GM23338 (cell line): ENCODE results near the gene RTN4IP1. TPM values are rescaled to one million over a fixed set of nuclear protein-coding genes. Genes with fewer than 3 reads are reported as not detected.
"Not testable (repeated sequence)": the region's sequence is repeated elsewhere in the genome, so short reads cannot be mapped to it uniquely, and the experiment has no call there.

Experiments used
- ATAC-seq: fragments of 200-7000 bp; cut with Tn5 transposase; 3 replicates; pipeline ENCODE4 v1.9.1; 2020
- DNase-seq: peaks from one replicate; pipeline ENCODE4 v3.0.0-alpha.2; 2015; ENCODE audit warnings: low spot score
- H2AFZ ChIP-seq: fragments of 200-600 bp; sonication (generic); 2 replicates; pipeline ENCODE4 v1.8.0; 2016; ENCODE audit warnings: antibody characterized with exemption, mild to moderate bottlenecking, moderate library complexity
- H3F3A ChIP-seq: fragments of 200-600 bp; sonication (generic); replicated peaks from 2 replicates; pipeline ENCODE4 v1.8.0; 2017; ENCODE audit warnings: antibody characterized with exemption, mixed run types, low read depth
- H3K27ac ChIP-seq: fragments of 200-600 bp; sonication (generic); 2 replicates; pipeline ENCODE4 v1.6.1; 2016; ENCODE audit warnings: low read depth
- H3K27me3 ChIP-seq: fragments of 200-600 bp; sonication (generic); 2 replicates; pipeline ENCODE4 v1.8.0; 2016; ENCODE audit warnings: mild to moderate bottlenecking, mixed run types, moderate library complexity; ENCODE audit not compliant: insufficient read depth
- H3K36me3 ChIP-seq: fragments of 200-600 bp; sonication (generic); 2 replicates; pipeline ENCODE4 v1.8.0; 2016; ENCODE audit warnings: mild to moderate bottlenecking; ENCODE audit not compliant: insufficient read depth
- H3K4me1 ChIP-seq: fragments of 200-600 bp; sonication (generic); 2 replicates; pipeline ENCODE4 v1.8.0; 2016; ENCODE audit warnings: mild to moderate bottlenecking, moderate library complexity; ENCODE audit not compliant: insufficient read depth
- H3K4me2 ChIP-seq: fragments of 200-600 bp; sonication (generic); 2 replicates; pipeline ENCODE4 v1.7.1; 2017; ENCODE audit warnings: mixed run types
- H3K4me3 ChIP-seq: fragments of 200-600 bp; sonication (generic); 2 replicates; pipeline ENCODE4 v1.6.1; 2016; ENCODE audit warnings: mixed run types
- H3K79me2 ChIP-seq: fragments of 200-600 bp; sonication (generic); replicated peaks from 2 replicates; pipeline ENCODE4 v1.8.0; 2017; ENCODE audit warnings: mild to moderate bottlenecking; ENCODE audit not compliant: insufficient read depth
- H3K9me2 ChIP-seq: fragments of 200-600 bp; sonication (generic); 2 replicates; pipeline ENCODE4 v1.8.0; 2017; ENCODE audit not compliant: insufficient read depth
- H4K20me1 ChIP-seq: fragments of 200-600 bp; sonication (generic); replicated peaks from 2 replicates; pipeline ENCODE4 v1.8.0; 2017; ENCODE audit warnings: mild to moderate bottlenecking; ENCODE audit not compliant: insufficient read depth
- H3K27ac Mint-ChIP-seq: 2 replicates; pipeline ENCODE4 v1.8.0; 2020; ENCODE audit warnings: inconsistent platforms, mild to moderate bottlenecking, moderate library complexity, mixed read lengths
- H3K27me3 Mint-ChIP-seq: 3 replicates; pipeline ENCODE4 v1.8.0; 2022; ENCODE audit warnings: low read depth, mild to moderate bottlenecking, moderate library complexity, mixed read lengths, inconsistent platforms; ENCODE audit not compliant: insufficient read depth, poor library complexity
- H3K36me3 Mint-ChIP-seq: 3 replicates; pipeline ENCODE4 v1.8.0; 2021; ENCODE audit warnings: low read depth, mild to moderate bottlenecking, inconsistent platforms, moderate library complexity, mixed read lengths
- H3K4me1 Mint-ChIP-seq: 3 replicates; pipeline ENCODE4 v1.8.0; 2020; ENCODE audit warnings: mild to moderate bottlenecking, inconsistent platforms, mixed read lengths
- H3K4me3 Mint-ChIP-seq: 3 replicates; pipeline ENCODE4 v1.8.0; 2021; ENCODE audit warnings: moderate library complexity, mild to moderate bottlenecking, inconsistent platforms, mixed read lengths
- H3K9me3 Mint-ChIP-seq: 3 replicates; pipeline ENCODE4 v1.8.0; 2020; ENCODE audit warnings: moderate library complexity, mild to moderate bottlenecking, inconsistent platforms, mixed read lengths
- JUNB ChIP-seq: IDR thresholded peaks from one replicate; pipeline ENCODE4 v1.6.1; 2016; ENCODE audit warnings: antibody characterized with exemption; ENCODE audit not compliant: unreplicated experiment
- POLR2AphosphoS5 ChIP-seq: IDR thresholded peaks from 2 replicates; pipeline ENCODE4 v1.6.1; 2016; ENCODE audit warnings: antibody characterized with exemption, low read depth
- polyA plus RNA-seq: library from polyadenylated mRNA; unstranded; fragments of >200 nt; fragmentation: Nextera tagmentation; extraction: Ambion mirVana; gene quantifications from 2 replicates; pipeline ENCODE4 v1.2.1, GENCODE V29; 2016
- total RNA-seq: library from RNA; depleted of rRNA; stranded (reverse); fragments of >200 nt; shearing (Covaris generic); gene quantifications from 2 replicates; pipeline ENCODE4 v1.2.3, GENCODE V29; 2014
- TF ChIP-seq, protein P1 (sequence below): fragments of 250-450 bp; sonication (Bioruptor Pico); IDR thresholded peaks from 2 replicates; pipeline ENCODE4 v1.5.0; 2020; ENCODE audit warnings: mild to moderate bottlenecking, moderate library complexity
- TF ChIP-seq, protein P2 (sequence below): IDR thresholded peaks from 2 replicates; pipeline ENCODE4 v1.6.1; 2016; ENCODE audit warnings: antibody characterized with exemption

RTN4IP1 gene
- total and polyA plus RNA-seq, 2 experiments from 2014 or later: 14.5 to 17.5 TPM

DNA sequence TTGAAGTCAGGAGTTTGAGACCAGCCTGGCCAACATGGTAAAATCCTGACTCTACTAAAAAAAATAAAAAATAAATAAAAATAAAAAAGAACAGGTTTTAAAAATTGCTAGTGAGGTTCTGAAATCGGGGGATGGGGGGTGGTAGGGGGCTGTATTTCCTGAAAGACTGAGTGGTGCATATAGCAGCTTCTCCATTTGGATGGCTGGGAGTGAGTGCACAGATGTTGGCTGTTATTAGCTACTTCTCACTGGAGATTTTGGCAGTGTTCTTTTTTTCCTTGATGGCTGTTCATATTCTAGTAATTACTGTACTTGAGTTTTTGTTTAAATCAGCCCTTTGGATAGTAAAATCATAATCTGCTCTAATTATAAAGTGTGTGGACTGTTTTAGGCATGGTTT, 79.8 kb downstream of the RTN4IP1 start (continued):
- TF ChIP-seq, protein P1, sequence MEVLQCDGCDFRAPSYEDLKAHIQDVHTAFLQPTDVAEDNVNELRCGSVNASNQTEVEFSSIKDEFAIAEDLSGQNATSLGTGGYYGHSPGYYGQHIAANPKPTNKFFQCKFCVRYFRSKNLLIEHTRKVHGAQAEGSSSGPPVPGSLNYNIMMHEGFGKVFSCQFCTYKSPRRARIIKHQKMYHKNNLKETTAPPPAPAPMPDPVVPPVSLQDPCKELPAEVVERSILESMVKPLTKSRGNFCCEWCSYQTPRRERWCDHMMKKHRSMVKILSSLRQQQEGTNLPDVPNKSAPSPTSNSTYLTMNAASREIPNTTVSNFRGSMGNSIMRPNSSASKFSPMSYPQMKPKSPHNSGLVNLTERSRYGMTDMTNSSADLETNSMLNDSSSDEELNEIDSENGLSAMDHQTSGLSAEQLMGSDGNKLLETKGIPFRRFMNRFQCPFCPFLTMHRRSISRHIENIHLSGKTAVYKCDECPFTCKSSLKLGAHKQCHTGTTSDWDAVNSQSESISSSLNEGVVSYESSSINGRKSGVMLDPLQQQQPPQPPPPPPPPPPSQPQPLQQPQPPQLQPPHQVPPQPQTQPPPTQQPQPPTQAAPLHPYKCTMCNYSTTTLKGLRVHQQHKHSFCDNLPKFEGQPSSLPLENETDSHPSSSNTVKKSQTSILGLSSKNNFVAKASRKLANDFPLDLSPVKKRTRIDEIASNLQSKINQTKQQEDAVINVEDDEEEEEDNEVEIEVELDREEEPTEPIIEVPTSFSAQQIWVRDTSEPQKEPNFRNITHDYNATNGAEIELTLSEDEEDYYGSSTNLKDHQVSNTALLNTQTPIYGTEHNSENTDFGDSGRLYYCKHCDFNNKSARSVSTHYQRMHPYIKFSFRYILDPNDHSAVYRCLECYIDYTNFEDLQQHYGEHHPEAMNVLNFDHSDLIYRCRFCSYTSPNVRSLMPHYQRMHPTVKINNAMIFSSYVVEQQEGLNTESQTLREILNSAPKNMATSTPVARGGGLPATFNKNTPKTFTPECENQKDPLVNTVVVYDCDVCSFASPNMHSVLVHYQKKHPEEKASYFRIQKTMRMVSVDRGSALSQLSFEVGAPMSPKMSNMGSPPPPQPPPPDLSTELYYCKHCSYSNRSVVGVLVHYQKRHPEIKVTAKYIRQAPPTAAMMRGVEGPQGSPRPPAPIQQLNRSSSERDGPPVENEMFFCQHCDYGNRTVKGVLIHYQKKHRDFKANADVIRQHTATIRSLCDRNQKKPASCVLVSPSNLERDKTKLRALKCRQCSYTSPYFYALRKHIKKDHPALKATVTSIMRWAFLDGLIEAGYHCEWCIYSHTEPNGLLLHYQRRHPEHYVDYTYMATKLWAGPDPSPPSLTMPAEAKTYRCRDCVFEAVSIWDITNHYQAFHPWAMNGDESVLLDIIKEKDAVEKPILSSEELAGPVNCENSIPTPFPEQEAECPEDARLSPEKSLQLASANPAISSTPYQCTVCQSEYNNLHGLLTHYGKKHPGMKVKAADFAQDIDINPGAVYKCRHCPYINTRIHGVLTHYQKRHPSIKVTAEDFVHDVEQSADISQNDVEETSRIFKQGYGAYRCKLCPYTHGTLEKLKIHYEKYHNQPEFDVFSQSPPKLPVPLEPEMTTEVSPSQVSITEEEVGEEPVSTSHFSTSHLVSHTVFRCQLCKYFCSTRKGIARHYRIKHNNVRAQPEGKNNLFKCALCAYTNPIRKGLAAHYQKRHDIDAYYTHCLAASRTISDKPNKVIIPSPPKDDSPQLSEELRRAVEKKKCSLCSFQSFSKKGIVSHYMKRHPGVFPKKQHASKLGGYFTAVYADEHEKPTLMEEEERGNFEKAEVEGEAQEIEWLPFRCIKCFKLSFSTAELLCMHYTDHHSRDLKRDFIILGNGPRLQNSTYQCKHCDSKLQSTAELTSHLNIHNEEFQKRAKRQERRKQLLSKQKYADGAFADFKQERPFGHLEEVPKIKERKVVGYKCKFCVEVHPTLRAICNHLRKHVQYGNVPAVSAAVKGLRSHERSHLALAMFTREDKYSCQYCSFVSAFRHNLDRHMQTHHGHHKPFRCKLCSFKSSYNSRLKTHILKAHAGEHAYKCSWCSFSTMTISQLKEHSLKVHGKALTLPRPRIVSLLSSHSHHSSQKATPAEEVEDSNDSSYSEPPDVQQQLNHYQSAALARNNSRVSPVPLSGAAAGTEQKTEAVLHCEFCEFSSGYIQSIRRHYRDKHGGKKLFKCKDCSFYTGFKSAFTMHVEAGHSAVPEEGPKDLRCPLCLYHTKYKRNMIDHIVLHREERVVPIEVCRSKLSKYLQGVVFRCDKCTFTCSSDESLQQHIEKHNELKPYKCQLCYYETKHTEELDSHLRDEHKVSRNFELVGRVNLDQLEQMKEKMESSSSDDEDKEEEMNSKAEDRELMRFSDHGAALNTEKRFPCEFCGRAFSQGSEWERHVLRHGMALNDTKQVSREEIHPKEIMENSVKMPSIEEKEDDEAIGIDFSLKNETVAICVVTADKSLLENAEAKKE: no peak
- TF ChIP-seq POLR2AphosphoS5 (no peak), JUNB (no peak)
- TF ChIP-seq, protein P2, sequence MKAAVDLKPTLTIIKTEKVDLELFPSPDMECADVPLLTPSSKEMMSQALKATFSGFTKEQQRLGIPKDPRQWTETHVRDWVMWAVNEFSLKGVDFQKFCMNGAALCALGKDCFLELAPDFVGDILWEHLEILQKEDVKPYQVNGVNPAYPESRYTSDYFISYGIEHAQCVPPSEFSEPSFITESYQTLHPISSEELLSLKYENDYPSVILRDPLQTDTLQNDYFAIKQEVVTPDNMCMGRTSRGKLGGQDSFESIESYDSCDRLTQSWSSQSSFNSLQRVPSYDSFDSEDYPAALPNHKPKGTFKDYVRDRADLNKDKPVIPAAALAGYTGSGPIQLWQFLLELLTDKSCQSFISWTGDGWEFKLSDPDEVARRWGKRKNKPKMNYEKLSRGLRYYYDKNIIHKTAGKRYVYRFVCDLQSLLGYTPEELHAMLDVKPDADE: no peak

DNA sequence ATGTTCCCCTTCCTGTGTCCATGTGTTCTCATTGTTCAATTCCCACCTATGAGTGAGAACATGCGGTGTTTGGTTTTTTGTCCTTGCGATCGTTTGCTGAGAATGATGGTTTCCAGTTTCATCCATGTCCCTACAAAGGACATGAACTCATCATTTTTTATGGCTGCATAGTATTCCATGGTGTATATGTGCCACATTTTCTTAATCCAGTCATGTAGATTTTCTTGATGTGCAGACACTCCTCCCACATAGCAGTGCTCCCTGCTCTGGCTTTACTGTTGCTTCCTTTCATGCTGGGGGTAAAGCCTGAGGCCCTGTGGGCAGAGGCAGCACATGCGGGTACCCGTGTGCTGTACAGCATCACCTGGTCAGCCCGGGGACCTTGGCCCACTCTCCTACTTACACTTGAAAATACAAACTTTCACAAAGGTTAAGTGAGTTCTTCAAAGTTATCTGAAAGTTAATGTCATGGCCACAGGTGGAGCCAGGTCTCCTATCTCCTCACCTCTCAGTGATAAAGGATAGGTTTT, 80.3 kb downstream of the RTN4IP1 start:
- H3K27me3 ChIP-seq, H3K79me2 ChIP-seq, H3K27ac Mint-ChIP-seq, H4K20me1 ChIP-seq, H3K27ac ChIP-seq, H3K9me2 ChIP-seq, H3K4me3 Mint-ChIP-seq, H3K4me1 ChIP-seq, H2AFZ ChIP-seq, H3K36me3 ChIP-seq, H3K4me3 ChIP-seq, ATAC-seq, H3K4me2 ChIP-seq, H3K27me3 Mint-ChIP-seq, DNase-seq, H3K9me3 Mint-ChIP-seq, H3F3A ChIP-seq: not testable (repeated sequence)
- peaks cover 15% of the 10 kb centered on the region for H3K36me3 Mint-ChIP-seq
- H3K4me1 Mint-ChIP-seq: peaks cover 13% of the 10 kb centered on the region
